GM18499 (cell line): ENCODE results near the gene MASP2.
"Not testable (repeated sequence)": the region's sequence is repeated elsewhere in the genome, so short reads cannot be mapped to it uniquely, and the experiment has no call there.

Experiments
- ATAC-seq: cut with Tn5 transposase; IDR thresholded peaks from one replicate; pipeline ENCODE4 v1.9.1; 2021; ENCODE audit warnings: moderate number of reproducible peaks; ENCODE audit not compliant: insufficient read depth, unreplicated experiment

The MASP2 gene

GRCh38 chr1:11059155-11059967 lies 12.3 kb upstream of the MASP2 start:
- no peak for ATAC-seq

GRCh38 chr1:11058595-11059154 lies 11.6 kb upstream of the MASP2 start:
- ATAC-seq = no peak

- ATAC-seq = no peak
Observed at GRCh38 chr1:11058026-11058425, 11.0 kb upstream of the MASP2 start.

GRCh38 chr1:11057477-11057876 lies 10.4 kb upstream of the MASP2 start:
- no peak for ATAC-seq

- no peak for ATAC-seq
Observed at GRCh38 chr1:11056504-11056903, 9.5 kb upstream of the MASP2 start.

GRCh38 chr1:11055676-11056075 lies 8.6 kb upstream of the MASP2 start:
- no peak for ATAC-seq

GRCh38 chr1:11054666-11055065 lies 7.6 kb upstream of the MASP2 start:
- ATAC-seq = no peak

- no peak for ATAC-seq
Observed at GRCh38 chr1:11054181-11054580, 7.1 kb upstream of the MASP2 start.

GRCh38 chr1:11053758-11054137 lies 6.7 kb upstream of the MASP2 start:
- no peak for ATAC-seq

GRCh38 chr1:11052839-11053757 lies 6.1 kb upstream of the MASP2 start:
- ATAC-seq = no peak

GRCh38 chr1:11051781-11052511 lies 4.9 kb upstream of the MASP2 start:
- no peak for ATAC-seq

GRCh38 chr1:11051121-11051520 lies 4.1 kb upstream of the MASP2 start:
- ATAC-seq = not testable (repeated sequence)

- no peak for ATAC-seq
Observed at GRCh38 chr1:11046270-11046566, 821 bp downstream of the MASP2 start.

- ATAC-seq = no peak
Observed at GRCh38 chr1:11045428-11046269, 1.4 kb downstream of the MASP2 start.

GRCh38 chr1:11044849-11045427 lies 2.1 kb downstream of the MASP2 start:
- no peak for ATAC-seq

- no peak for ATAC-seq
Observed at GRCh38 chr1:11044086-11044848, 2.8 kb downstream of the MASP2 start.

- ATAC-seq = no peak
Observed at GRCh38 chr1:11042995-11043874, 3.8 kb downstream of the MASP2 start.

- no peak for ATAC-seq
Observed at GRCh38 chr1:11042065-11042464, 5.0 kb downstream of the MASP2 start.
